Right lobe of liver (tissue), 4 donors: Measurements from ENCODE around the gene SUCLG2.

ENCODE experiments used
- POLR2A ChIP-seq: fragments of 450-650 bp; IDR thresholded peaks from one replicate; pipeline ENCODE4 v1.6.1; 2017; ENCODE audit warnings: antibody characterized with exemption, mild to moderate bottlenecking
- TF ChIP-seq, protein P1 (sequence below), 4 donors: fragments of 200-600 bp in 3 of 4; fragments of 450-650 bp in 1 of 4; IDR thresholded peaks; one replicate each; pipeline versions ENCODE4 v1.5.1 to v1.8.0; 2016 to 2022; ENCODE audit warnings: antibody characterized with exemption in 4 of 4, mild to moderate bottlenecking in 2 of 4
- donor health status: DM: no; HTN: no; CAD: no.
- donor health status: DM: no; HTN: no; CAD: no.
- donor health status: DM: no; HTN: yes; CAD: no.

DNA sequence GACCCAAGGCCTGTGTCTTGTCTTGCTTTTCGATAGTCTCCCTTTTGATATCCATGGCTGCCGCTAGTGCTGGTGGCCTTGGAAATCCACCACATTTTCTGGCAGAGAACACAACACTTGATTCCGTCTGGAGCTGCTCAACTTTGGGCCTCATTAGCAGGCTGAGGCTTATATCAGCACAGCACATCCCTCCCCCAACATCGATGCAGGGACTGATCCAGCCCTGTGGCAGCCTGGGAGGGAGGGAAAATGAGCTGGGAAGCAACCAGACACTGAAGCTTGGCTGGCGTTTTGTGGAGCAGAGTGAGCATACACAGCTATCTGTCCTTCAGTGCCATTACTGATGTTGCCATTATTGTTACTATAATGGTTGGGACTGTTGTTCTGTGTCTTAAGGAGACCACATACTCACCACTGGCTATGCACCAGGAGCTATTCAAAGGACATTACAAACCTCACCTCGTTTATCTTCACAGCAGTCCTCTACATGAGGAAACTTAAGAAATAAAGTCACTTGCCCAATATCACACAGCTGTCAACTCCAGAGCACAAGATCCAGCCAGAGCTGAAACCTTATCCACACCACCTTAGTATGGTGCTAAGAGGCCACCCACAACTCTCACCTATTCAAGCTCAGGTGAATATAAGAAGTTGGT is 102.9 kb downstream of the SUCLG2 start:
- TF ChIP-seq, protein P1, sequence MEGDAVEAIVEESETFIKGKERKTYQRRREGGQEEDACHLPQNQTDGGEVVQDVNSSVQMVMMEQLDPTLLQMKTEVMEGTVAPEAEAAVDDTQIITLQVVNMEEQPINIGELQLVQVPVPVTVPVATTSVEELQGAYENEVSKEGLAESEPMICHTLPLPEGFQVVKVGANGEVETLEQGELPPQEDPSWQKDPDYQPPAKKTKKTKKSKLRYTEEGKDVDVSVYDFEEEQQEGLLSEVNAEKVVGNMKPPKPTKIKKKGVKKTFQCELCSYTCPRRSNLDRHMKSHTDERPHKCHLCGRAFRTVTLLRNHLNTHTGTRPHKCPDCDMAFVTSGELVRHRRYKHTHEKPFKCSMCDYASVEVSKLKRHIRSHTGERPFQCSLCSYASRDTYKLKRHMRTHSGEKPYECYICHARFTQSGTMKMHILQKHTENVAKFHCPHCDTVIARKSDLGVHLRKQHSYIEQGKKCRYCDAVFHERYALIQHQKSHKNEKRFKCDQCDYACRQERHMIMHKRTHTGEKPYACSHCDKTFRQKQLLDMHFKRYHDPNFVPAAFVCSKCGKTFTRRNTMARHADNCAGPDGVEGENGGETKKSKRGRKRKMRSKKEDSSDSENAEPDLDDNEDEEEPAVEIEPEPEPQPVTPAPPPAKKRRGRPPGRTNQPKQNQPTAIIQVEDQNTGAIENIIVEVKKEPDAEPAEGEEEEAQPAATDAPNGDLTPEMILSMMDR (IDR thresholded peaks at IDR 0.05): no peak
- no peak for TF ChIP-seq POLR2A
